Skin of body (tissue), 2 donors: ENCODE data around the gene SYK. TPM values are rescaled to one million over a fixed set of nuclear protein-coding genes. Genes with fewer than 3 reads are reported as not detected.

Experiments used
- DNase-seq: peaks from one replicate; lab custom pipeline; 2025; lab: John Stamatoyannopoulos, UW
- total RNA-seq: library from RNA; depleted of rRNA; stranded (reverse); fragments of >200 nt; gene quantifications from one replicate; pipeline ENCODE4 v1.2.3, GENCODE V29; 2014

The SYK gene
- total RNA-seq, 1 donor from 2014 or later, result 10.2 TPM

DNA sequence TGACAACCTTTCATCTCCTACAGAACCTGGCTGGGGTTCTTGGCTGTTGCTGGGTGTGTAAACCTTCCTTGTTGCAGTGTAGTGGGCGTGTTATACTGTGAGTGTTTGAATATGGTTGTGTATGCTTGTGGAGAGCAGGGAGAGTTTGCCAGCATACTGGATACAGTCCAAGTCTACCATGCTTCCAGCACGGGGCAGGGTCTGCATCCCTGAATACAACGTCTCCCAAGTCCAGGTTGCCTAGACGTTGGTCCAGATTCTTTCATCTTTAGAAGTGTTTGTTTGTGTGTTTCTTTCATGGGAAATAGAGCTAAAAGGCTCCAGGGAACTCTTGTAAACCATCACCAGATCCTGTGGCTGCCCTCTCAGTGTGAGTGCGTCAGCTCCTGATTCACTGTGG lies 46.4 kb downstream of the SYK start:
- DNase-seq, result no peak

DNA sequence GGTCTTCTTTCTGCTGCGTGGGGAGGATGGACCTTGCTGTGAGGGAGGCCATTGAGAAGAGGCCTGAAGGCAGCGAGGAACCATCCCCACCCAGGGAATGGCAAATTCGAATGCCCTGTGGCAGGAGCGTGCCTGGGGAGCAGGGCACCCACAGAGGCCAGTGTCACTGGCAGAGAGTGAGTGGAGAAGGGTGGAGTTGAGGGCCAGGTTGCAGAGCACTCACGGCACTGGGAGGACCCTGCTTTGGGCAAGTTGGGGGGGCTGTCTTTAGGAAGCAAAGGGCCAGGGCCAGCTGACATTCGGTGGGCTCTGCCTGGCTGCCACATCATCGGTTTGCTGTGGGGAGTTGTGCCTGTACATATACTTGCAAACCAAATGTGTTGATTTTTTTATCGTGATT lies 47.2 kb downstream of the SYK start:
- no peak for DNase-seq

DNA sequence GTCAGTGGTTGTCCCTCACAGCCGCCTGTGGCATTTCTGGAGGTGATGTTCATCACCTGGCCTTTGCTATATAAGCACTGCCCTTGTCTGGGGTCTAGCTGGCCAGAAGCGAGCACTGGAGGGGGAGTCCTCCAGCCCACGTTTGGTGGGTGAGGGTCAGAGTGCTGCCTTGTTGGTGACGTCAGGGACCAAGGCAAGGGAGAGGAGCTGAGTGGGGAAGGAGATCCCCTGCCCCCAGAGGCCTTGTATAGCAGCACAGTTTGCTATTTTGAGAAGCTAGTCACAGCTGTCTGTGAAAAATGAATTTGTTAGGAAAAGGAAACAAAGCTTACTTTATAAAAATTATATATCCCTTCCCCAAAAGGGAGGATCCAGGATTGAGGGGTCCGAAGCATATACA lies 49.8 kb downstream of the SYK start:
- DNase-seq, result no peak

DNA sequence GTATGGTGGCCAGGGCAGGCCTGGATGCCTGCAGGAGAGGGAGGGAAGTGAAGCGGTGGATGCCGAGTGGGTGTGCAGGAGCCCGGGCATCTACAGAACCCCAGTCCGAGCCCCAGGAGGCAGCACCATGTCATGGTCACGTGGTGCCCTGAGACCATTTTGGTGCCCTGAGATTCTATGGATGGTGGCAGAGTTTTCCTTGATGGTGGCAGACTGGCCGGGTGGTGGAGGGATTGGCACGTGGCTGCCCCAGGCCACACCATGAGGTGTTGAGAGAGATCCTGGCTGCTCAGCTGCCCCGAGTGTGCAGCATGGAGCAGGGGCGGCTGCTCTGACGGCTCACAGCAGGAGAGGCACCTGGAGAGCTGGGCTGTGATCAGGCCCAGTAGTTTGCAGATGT lies 52.3 kb downstream of the SYK start:
- DNase-seq, result no peak

GRCh38 chr9:90854637-90855175 lies 53.1 kb downstream of the SYK start:
- DNase-seq, result no peak

DNA sequence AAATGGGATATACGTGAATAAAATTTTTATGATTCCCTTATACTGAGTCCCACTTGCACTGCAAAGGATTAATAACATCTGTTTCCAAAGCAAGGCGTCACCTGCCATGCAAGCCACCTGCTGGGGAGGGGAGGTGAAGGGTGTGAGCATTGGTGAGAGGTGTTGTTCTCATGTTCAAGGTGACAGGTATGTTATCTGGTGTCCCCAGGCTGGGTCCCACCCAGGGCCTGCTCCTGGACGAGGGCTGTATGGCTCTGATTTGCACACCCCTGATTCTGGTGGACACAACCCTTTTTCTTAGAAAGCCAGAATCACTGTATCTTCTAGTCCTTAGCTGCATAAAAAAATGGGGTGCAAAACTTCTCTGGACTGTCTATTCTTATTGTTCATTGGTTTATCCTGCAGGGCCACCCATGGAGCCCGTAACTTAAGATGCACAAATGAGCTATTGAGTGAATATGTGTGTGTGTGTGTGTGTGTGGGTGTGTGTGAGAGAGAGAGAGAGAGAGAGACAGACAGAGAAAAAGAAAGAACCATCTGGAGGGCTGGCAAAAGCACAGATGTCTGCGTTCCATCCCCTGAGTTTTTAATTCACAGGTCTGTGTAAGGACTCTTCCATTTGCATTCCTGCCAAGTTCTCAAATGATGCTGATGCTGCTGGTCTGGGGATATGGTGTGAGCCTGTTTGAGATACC lies 53.7 kb downstream of the SYK start:
- DNase-seq, result no peak

- DNase-seq, result no peak
Observed at GRCh38 chr9:90857091-90857490, 55.5 kb downstream of the SYK start.

- DNase-seq, result no peak
Observed at GRCh38 chr9:90857855-90858254, 56.2 kb downstream of the SYK start.

GRCh38 chr9:90858457-90858901 lies 56.9 kb downstream of the SYK start:
- no peak for DNase-seq

GRCh38 chr9:90860382-90860781 lies 58.8 kb downstream of the SYK start:
- no peak for DNase-seq

DNA sequence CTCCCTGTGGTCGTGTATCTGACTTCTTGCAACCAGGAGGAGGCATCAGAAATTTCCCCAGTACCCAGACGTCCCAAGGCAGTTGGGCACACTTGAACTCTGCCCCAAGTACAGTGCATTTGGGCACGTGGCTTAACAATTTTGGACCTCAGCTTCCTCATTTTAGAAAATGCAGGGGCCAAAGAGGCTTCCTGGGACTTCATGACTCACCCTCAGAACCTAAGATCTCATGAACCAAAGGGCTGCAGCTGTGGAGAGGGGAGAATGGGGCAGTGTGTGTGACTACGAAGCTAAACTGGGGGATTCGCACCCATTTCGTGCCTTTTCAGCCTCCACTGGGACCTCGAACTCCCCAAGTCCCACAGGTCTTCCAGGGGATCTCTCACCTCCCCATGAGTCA lies 59.2 kb downstream of the SYK start:
- no peak for DNase-seq

GRCh38 chr9:90861380-90861779 lies 59.8 kb downstream of the SYK start:
- DNase-seq, result no peak

- no peak for DNase-seq
Observed at GRCh38 chr9:90861826-90862740, 60.5 kb downstream of the SYK start.

DNA sequence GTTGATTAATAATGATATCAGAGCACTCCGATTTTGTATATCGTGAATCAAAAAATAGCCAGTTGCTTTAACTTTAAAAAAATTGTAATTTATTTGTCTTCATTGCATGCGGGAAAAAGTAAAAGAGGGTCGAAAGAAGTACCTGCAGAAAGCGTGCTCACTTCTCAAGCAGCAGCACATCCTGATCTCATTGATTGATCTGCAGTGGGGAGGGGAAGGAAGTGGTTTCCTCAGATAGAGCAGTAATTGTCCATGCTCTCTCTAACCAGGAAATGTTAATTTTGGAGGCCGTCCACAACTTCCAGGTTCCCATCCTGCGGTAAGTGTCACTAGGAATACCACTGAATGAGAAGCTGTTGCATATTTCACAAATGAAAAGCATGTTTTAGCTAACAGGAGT lies 63.2 kb downstream of the SYK start:
- no peak for DNase-seq

- DNase-seq, result no peak
Observed at GRCh38 chr9:90867101-90867500, 65.5 kb downstream of the SYK start.

DNA sequence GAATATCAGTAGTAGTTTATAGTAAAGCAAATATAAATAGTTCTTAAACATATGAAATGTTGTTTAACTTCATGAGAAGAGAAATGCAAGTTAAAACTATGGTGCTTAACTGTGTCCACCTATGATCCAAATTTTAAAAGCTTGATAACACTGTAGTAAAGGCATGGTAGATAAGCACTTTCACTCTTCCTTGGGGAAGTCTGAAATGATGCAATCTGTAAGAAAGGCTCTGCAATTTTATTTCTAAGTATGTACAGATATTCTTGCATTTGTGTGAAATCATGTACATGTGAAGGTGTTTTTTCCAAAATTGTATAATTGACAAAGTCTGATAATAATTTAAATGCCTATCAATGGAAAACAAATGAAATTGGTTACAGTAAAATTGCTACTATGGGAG lies 66.9 kb downstream of the SYK start:
- no peak for DNase-seq

DNA sequence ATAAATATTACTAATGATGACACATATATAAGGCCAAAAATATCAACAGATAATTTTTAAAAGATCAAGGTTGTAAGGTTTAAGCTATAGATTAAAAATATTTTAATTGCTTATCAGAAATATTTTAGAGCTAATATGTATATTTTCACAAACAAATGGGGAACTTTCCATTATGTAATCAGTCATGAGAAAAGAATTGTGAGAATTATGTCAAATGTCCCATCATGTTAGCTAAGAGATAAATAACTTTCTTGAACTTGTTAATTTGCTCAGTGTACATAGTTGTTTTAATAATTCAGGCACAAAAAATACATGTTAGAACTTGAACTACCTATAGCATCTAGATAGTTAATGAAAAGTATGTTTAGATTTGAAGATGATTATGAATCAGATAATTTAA lies 67.7 kb downstream of the SYK start:
- no peak for DNase-seq

DNA sequence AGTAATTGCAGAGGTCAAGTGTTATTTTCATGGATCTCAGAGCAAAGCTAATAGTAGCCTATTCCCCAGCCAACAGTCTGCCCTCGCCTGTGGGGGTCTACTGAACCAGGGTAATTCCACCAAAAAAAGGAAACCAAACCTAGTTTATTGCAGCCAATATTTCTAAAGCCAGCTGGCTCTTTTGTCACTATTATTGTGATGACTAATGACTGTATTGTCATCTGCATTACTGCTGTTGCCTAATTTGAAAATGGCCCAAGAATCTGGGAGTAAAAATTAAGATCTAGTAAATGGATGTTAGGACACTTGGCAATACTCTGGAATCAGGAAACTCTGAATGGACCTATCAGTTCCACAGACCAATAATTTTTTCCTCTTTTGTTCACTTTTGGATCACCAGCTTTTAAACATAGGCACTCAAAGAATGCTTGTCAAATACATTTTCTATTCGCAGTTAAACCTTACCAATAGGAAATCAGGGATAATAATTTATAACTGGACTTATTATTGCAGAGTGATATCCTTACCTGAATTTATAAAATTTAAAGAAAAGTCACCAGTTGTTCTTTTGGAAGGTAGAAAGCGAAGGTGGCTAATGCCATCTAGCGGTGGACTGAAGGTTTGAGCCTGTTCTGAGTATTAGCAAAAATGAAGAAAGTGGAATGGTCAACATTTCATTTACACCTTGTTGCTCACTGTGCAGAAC lies 69.2 kb downstream of the SYK start:
- no peak for DNase-seq

DNA sequence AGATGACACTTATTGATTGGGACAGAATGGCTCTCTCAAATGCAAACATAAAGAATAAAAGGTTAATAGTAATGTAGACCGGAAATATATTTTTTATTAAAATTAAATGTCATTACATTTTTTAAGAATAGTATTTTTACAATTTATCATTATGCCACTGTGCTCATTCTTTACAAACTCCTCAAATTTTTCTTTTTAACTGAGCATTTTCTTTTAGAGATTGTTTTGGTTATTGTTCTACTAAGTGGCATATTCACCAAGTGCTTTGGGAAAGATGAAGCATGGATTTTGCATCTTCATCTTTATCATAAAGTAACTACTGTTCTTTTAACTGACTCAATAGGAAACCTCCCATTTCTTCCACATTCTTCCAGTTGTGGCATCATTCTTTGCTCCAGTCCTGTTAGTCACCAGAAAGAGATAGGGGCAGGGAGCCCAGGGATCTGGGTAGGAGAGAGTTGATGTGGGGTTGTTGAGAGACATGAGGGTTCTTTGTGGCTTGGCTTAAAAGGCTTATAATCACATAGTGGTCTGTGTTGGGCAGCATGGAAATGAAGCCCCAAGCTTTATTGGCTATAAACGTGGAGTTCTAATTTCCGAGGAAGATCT lies 69.8 kb downstream of the SYK start:
- no peak for DNase-seq

GRCh38 chr9:90872835-90873294 lies 71.2 kb downstream of the SYK start:
- no peak for DNase-seq

DNA sequence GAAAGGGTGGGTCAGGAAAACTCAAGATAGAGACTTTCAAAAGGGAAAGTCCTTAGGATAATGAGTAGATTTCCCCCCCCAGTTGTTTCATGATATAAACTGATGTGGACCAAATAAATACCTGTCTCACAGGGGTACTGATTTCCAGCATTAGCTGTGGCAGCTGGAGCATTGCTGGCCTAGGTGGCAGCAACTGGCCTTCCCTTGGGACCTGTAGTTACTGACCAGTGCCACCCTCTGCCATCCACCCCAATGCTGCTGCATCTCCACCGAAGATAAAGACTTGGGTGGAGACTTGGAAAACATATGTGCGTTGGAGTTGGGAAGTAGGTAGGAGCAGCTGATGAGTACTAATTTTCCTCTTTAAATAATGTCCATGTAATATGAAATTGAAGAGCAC lies 71.8 kb downstream of the SYK start:
- no peak for DNase-seq
